Fibroblast of lung (primary cell): ENCODE results near the gene DDC. TPM values are rescaled to one million over a fixed set of nuclear protein-coding genes. Genes with fewer than 3 reads are reported as not detected.

Source experiments
- DNase-seq, 2 donors: peaks; one replicate each; pipeline versions ENCODE4 v3.0.0 to v3.0.0-alpha.2; 2010; ENCODE audit warnings: low read depth in 2 of 2
- H2AFZ ChIP-seq: 2 replicates; pipeline ENCODE4 v1.5.1; 2012; ENCODE audit warnings: low read length, control low read depth, inconsistent platforms
- H3K27ac ChIP-seq: 2 replicates; pipeline ENCODE4 v1.5.1; 2011; ENCODE audit warnings: low read length, control low read depth; ENCODE audit not compliant: insufficient read depth
- H3K27me3 ChIP-seq: 2 replicates; pipeline ENCODE4 v1.5.1; 2011; ENCODE audit warnings: mild to moderate bottlenecking, low read length; ENCODE audit not compliant: control insufficient read depth, insufficient read depth
- H3K36me3 ChIP-seq: 2 replicates; pipeline ENCODE4 v1.5.1; 2011; ENCODE audit warnings: low read length; ENCODE audit not compliant: control insufficient read depth, insufficient read depth
- H3K4me1 ChIP-seq: 2 replicates; pipeline ENCODE4 v1.5.1; 2011; ENCODE audit warnings: low read length; ENCODE audit not compliant: control insufficient read depth, insufficient read depth; ENCODE audit errors: extremely low read depth
- H3K4me2 ChIP-seq: 2 replicates; pipeline ENCODE4 v1.5.1; 2011; ENCODE audit warnings: low read length, control low read depth; ENCODE audit not compliant: insufficient read depth; ENCODE audit errors: extremely low read depth
- H3K4me3 ChIP-seq, 4 experiments: fragments of 200-600 bp in 1 of 4; sonication (generic) in 1 of 4; replicated peaks in 1 of 4; 2 replicates each; pipeline ENCODE4 v1.5.1; 2011 to 2016; ENCODE audit warnings: low read length in 4 of 4, low read depth in 3 of 4, mild to moderate bottlenecking in 3 of 4, control low read depth in 2 of 4, inconsistent platforms in 1 of 4, mixed read lengths in 1 of 4; ENCODE audit not compliant: insufficient read depth in 1 of 4; ENCODE audit errors: control extremely low read depth in 1 of 4
- H3K79me2 ChIP-seq: 2 replicates; pipeline ENCODE4 v1.5.1; 2012; ENCODE audit warnings: mild to moderate bottlenecking, low read length, inconsistent platforms; ENCODE audit not compliant: control insufficient read depth, insufficient read depth
- H3K9ac ChIP-seq: 2 replicates; pipeline ENCODE4 v1.5.1; 2011; ENCODE audit warnings: mild to moderate bottlenecking, low read length, control low read depth; ENCODE audit not compliant: insufficient read depth
- H3K9me3 ChIP-seq: 2 replicates; pipeline ENCODE4 v1.5.1; 2012; ENCODE audit warnings: low read depth, low read length; ENCODE audit not compliant: control insufficient read depth, insufficient read depth
- H4K20me1 ChIP-seq: 2 replicates; pipeline ENCODE4 v1.5.1; 2011; ENCODE audit warnings: low read length; ENCODE audit not compliant: control insufficient read depth, insufficient read depth; ENCODE audit errors: extremely low read depth
- EZH2 ChIP-seq: IDR thresholded peaks from 2 replicates; pipeline ENCODE4 v1.5.1; 2012; ENCODE audit warnings: low read length, control low read depth, mild to moderate bottlenecking; ENCODE audit errors: missing control alignments
- polyA plus RNA-seq, 2 donors: library from polyadenylated mRNA; depleted of rRNA in 1 of 2; stranded (reverse) in 1 of 2; unstranded in 1 of 2; fragments of >200 nt; gene quantifications; 2 replicates each; pipeline ENCODE4 v1.2.1, GENCODE V29; 2011 to 2012; ENCODE audit warnings: missing spikeins in 1 of 2
- total RNA-seq: library from RNA; depleted of rRNA; stranded (reverse); fragments of >200 nt; gene quantifications from 2 replicates; pipeline ENCODE4 v1.2.1, GENCODE V29; 2014
- TF ChIP-seq, protein P1 (sequence below), 2 donors: IDR thresholded peaks in 1 of 2; conservative IDR thresholded peaks in 1 of 2; 1 replicate in 1 of 2; 2 replicates in 1 of 2; pipeline ENCODE4 v1.5.1; 2011 to 2012; ENCODE audit warnings: low read length in 2 of 2, control low read depth in 1 of 2, inconsistent platforms in 1 of 2, low read depth in 1 of 2, mild to moderate bottlenecking in 1 of 2

The DDC gene
- total and polyA plus RNA-seq, 2 donors (not counting 1 experiment from before 2014, with no cell fraction given), result not detected

DNA sequence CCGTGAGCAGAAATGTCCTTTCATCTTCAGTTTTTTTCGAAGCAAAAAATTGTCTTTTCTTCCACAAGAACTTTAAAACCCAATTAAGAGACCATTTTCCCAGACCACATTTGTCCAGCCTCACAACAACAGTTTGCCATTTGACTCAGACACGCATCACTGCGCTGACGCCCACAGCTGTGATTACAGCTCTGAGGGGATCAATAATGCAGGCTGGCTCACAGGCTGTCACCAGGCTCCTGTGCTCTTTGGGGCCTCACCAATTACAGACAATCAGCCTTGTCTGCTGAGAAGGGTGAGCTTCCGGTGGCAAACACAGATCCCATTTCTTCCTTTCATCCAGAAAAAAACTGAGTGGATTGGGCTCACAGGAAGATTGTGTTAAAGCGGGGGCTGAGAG is 33.3 kb downstream of the DDC start:
- TF ChIP-seq, protein P1, sequence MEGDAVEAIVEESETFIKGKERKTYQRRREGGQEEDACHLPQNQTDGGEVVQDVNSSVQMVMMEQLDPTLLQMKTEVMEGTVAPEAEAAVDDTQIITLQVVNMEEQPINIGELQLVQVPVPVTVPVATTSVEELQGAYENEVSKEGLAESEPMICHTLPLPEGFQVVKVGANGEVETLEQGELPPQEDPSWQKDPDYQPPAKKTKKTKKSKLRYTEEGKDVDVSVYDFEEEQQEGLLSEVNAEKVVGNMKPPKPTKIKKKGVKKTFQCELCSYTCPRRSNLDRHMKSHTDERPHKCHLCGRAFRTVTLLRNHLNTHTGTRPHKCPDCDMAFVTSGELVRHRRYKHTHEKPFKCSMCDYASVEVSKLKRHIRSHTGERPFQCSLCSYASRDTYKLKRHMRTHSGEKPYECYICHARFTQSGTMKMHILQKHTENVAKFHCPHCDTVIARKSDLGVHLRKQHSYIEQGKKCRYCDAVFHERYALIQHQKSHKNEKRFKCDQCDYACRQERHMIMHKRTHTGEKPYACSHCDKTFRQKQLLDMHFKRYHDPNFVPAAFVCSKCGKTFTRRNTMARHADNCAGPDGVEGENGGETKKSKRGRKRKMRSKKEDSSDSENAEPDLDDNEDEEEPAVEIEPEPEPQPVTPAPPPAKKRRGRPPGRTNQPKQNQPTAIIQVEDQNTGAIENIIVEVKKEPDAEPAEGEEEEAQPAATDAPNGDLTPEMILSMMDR (conservative IDR thresholded peaks at IDR 0.05 in 1 of 2, IDR thresholded peaks at IDR 0.05 in 1 of 2; ENCODE audit: low read depth in 1 of 2, low read length in 2 of 2), result no peak
- no peak for TF ChIP-seq EZH2
- Histone ChIP-seq H3K27ac (no peak overlapping the region), H3K9me3 (no peaks in the 10 kb centered on the region), H3K9ac (no peak overlapping the region), H3K27me3 (peaks cover 2% of the 10 kb centered on the region), H3K4me2 (no peak overlapping the region), H4K20me1 (no peaks in the 10 kb centered on the region), H2AFZ (no peak overlapping the region), H3K4me1 (peaks cover 3% of the 10 kb centered on the region), H3K36me3 (no peaks in the 10 kb centered on the region), H3K4me3 (no peak overlapping the region), H3K79me2 (no peaks in the 10 kb centered on the region)
- peak; percentile 35 to 36 for DNase-seq

DNA sequence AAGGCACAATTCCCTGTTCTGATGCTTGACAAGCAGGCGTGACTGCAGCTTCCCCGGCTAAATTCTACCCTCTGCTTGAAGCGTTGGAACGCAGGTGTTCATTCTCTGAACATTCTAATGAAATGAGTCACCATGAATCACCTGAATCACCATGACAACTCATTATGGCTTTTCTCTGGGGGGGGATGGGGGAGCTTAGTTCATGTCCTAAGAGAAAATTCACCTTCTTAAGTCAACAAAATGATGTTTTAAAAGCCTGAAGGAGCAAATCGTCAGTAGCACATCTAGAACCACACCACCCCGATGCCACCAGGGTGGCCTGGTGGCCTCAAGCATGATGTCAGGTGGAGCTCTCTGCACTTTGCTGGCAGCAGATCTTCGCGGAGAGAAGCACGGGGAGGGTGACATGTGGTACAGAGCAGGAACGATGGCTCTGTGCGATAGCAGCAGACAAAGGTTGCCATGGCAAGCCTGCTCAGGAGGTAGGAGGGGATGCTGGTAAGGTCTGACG is 33.7 kb downstream of the DDC start:
- Histone ChIP-seq H2AFZ (no peak overlapping the region), H3K9me3 (no peaks in the 10 kb centered on the region), H3K27ac (no peak overlapping the region), H3K4me1 (peaks cover 3% of the 10 kb centered on the region), H3K4me3 (no peak overlapping the region), H3K9ac (no peak overlapping the region), H3K4me2 (no peak overlapping the region), H3K79me2 (no peaks in the 10 kb centered on the region), H3K36me3 (no peaks in the 10 kb centered on the region), H3K27me3 (peaks cover 2% of the 10 kb centered on the region), H4K20me1 (no peaks in the 10 kb centered on the region)
- TF ChIP-seq EZH2, result no peak
- TF ChIP-seq, protein P1 (conservative IDR thresholded peaks at IDR 0.05 in 1 of 2, IDR thresholded peaks at IDR 0.05 in 1 of 2; ENCODE audit: low read depth in 1 of 2, low read length in 2 of 2), result no peak
- peak in 1 of 2 donors; percentile 46 for DNase-seq

DNA sequence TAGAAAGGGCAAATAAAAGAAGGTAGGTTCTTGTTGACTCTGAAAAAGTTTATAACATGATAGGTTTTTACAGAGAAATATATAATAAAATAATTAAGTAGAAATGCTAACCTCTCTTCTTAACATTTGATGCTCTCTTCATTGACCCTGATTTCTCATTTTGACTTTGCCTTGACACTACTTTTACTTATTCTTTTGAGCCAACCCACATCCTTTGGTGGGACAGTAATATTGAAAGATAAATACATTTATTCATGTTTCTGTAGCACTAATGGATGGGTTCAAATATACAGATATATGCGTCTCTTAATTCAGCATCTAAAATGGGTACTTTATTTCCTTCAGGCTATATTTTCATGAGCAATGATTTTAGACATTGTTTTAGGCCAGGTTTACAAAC is 34.4 kb downstream of the DDC start:
- no peak overlapping the region for H3K27ac ChIP-seq
- no peaks in the 10 kb centered on the region for H3K79me2 ChIP-seq
- TF ChIP-seq, protein P1 (conservative IDR thresholded peaks at IDR 0.05 in 1 of 2, IDR thresholded peaks at IDR 0.05 in 1 of 2; ENCODE audit: low read depth in 1 of 2, low read length in 2 of 2), result no peak
- no peak for TF ChIP-seq EZH2
- no peak overlapping the region for H3K4me2 ChIP-seq
- H3K4me1 ChIP-seq, result peaks cover 3% of the 10 kb centered on the region
- no peak overlapping the region for H3K4me3 ChIP-seq
- H3K36me3 ChIP-seq, result no peaks in the 10 kb centered on the region
- no peak for DNase-seq
- H2AFZ ChIP-seq, result no peak overlapping the region
- peaks cover 2% of the 10 kb centered on the region for H3K27me3 ChIP-seq
- no peaks in the 10 kb centered on the region for H3K9me3 ChIP-seq
- no peaks in the 10 kb centered on the region for H4K20me1 ChIP-seq
- no peak overlapping the region for H3K9ac ChIP-seq
